NT2/D1 (cell line): ENCODE data around the gene HOXD11.

Experiments
- YY1 ChIP-seq: IDR thresholded peaks from 2 replicates; pipeline ENCODE4 v1.6.1; 2011; ENCODE audit not compliant: insufficient read length, insufficient read depth
- ZNF274 ChIP-seq: IDR thresholded peaks from 2 replicates; pipeline ENCODE4 v1.6.1; 2011; ENCODE audit warnings: mild to moderate bottlenecking, low read depth, low read length

GRCh38 chr2:176096243-176096985 is 10.7 kb upstream of the HOXD11 start:
- TF ChIP-seq YY1 = no peak
- TF ChIP-seq ZNF274 = no peak
